ENCODE data around the gene PTPRB.

DNA sequence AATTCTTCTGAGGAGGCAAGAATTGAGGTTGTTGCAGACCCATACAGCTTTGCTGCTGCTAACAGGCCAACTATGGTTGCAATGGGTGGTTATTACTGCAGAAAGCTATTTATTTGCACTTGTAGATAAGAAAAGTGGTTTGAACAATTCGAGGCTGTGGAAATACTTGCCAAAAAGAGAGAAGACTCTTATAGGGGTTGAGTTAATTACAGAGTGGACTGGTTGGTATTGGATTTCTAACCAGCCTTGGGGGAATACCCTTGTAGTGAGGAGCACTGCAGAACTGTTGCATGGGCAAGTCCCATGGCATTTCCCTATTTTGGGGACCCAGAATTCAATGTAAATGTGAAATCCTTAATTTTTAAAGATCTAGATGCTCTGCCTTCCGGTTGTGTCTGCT is 150.6 kb downstream of the PTPRB start:
- TF ChIP-seq, protein P1, sequence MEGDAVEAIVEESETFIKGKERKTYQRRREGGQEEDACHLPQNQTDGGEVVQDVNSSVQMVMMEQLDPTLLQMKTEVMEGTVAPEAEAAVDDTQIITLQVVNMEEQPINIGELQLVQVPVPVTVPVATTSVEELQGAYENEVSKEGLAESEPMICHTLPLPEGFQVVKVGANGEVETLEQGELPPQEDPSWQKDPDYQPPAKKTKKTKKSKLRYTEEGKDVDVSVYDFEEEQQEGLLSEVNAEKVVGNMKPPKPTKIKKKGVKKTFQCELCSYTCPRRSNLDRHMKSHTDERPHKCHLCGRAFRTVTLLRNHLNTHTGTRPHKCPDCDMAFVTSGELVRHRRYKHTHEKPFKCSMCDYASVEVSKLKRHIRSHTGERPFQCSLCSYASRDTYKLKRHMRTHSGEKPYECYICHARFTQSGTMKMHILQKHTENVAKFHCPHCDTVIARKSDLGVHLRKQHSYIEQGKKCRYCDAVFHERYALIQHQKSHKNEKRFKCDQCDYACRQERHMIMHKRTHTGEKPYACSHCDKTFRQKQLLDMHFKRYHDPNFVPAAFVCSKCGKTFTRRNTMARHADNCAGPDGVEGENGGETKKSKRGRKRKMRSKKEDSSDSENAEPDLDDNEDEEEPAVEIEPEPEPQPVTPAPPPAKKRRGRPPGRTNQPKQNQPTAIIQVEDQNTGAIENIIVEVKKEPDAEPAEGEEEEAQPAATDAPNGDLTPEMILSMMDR (IDR thresholded peaks at IDR 0.05) = no peak
- TF ChIP-seq POLR2A (IDR thresholded peaks at IDR 0.05) = no peak

Measured in adrenal gland (tissue), 5 donors.